GM12878 (cell line): ENCODE measurements around the gene FOXP4. TPM values are rescaled to one million over a fixed set of nuclear protein-coding genes. Genes with fewer than 3 reads are reported as not detected.

Experiments
- ATAC-seq: fragments of 200-7000 bp; cut with Tn5 transposase; 3 replicates; pipeline ENCODE4 v1.9.1; 2020; ENCODE audit warnings: mild to moderate bottlenecking, moderate library complexity
- BruUV-seq: library from RNA; stranded (reverse); fragments of 400-500 nt; replicated peaks from 2 replicates; lab custom pipeline; 2021; lab: Mats Ljungman, UMichigan
- CTCF ChIA-PET: fragments of 300-600 bp; sonication (Branson Sonifier 250); formaldehyde crosslinking; extraction: SDS; loops from one replicate; lab custom pipeline; 2021; ENCODE audit warnings: inconsistent platforms; lab: Yijun Ruan, JAX
- POLR2A ChIA-PET: fragments of 350-600 bp; formaldehyde crosslinking; extraction: SDS; loops from one replicate; lab custom pipeline; 2021; ENCODE audit warnings: inconsistent platforms; lab: Charles Lee
- RAD21 ChIA-PET: fragments of 300-600 bp; sonication (Branson Sonifier 250); formaldehyde crosslinking; loops from one replicate; lab custom pipeline; 2023; ENCODE audit warnings: antibody characterized with exemption; ENCODE audit not compliant: unreplicated experiment; lab: Charles Lee
- SMC1A ChIA-PET: fragments of 300-600 bp; sonication (Branson Sonifier 250); formaldehyde crosslinking; loops from one replicate; lab custom pipeline; 2023; ENCODE audit not compliant: unreplicated experiment, uncharacterized antibody; lab: Charles Lee
- DNase-seq: peaks from one replicate; pipeline ENCODE4 v3.0.0-alpha.2; 2011; ENCODE audit warnings: low read depth, low spot score
- FAIRE-seq: peaks from 3 replicates; lab custom pipeline; 2011; peaks lifted over from hg19 to GRCh38; lab: Jason Lieb, UNC
- H2AFZ ChIP-seq: 2 replicates; pipeline ENCODE4 v1.6.0; 2011; ENCODE audit warnings: low read depth, low read length, control low read depth; ENCODE audit not compliant: control insufficient read depth
- H3K27ac ChIP-seq: 2 replicates; pipeline ENCODE4 v1.5.1; 2011; ENCODE audit warnings: control low read depth; ENCODE audit not compliant: control insufficient read depth, insufficient read depth
- H3K27me3 ChIP-seq, 2 experiments: replicated peaks in 1 of 2; 2 replicates each; pipeline versions ENCODE4 v1.6.0 to v1.6.1; 2011; ENCODE audit warnings: low read length in 1 of 2; ENCODE audit not compliant: control insufficient read depth in 2 of 2, insufficient read depth in 2 of 2
- H3K36me3 ChIP-seq, 2 experiments: 2 replicates each; pipeline ENCODE4 v1.5.1; 2011; ENCODE audit warnings: low read length in 1 of 2; ENCODE audit not compliant: control insufficient read depth in 2 of 2, insufficient read depth in 2 of 2
- H3K4me1 ChIP-seq: 2 replicates; pipeline ENCODE4 v1.6.1; 2011; ENCODE audit warnings: mild to moderate bottlenecking, low read length, moderate library complexity, mixed read lengths; ENCODE audit not compliant: control insufficient read depth, insufficient read depth
- H3K4me2 ChIP-seq: 2 replicates; pipeline ENCODE4 v1.6.0; 2011; ENCODE audit warnings: control low read depth; ENCODE audit not compliant: control insufficient read depth, insufficient read depth
- H3K4me3 ChIP-seq: fragments of 200-600 bp; sonication (generic); 2 replicates; pipeline ENCODE4 v1.5.1; 2016
- H3K79me2 ChIP-seq: 2 replicates; pipeline ENCODE4 v1.6.0; 2011; ENCODE audit warnings: low read length; ENCODE audit not compliant: control insufficient read depth, insufficient read depth
- H3K9ac ChIP-seq: 2 replicates; pipeline ENCODE4 v1.8.0; 2011; ENCODE audit warnings: low read length, control low read depth, mixed read lengths; ENCODE audit not compliant: control insufficient read depth, insufficient read depth
- H3K9me3 ChIP-seq: replicated peaks from 3 replicates; pipeline ENCODE4 v1.5.1; 2011; ENCODE audit warnings: mild to moderate bottlenecking, low read length; ENCODE audit not compliant: control insufficient read depth, insufficient read depth
- H4K20me1 ChIP-seq: 2 replicates; pipeline ENCODE4 v1.6.0; 2011; ENCODE audit not compliant: control insufficient read depth, insufficient read depth
- ASH2L ChIP-seq: fragments of 300-600, 200-600 bp; sonication (generic); IDR thresholded peaks from 2 replicates; pipeline ENCODE4 v1.6.1; 2017; ENCODE audit warnings: low read depth, mild to moderate bottlenecking, borderline replicate concordance
- BCL3 ChIP-seq: IDR thresholded peaks from 2 replicates; pipeline ENCODE4 v1.6.1; 2011; ENCODE audit warnings: borderline replicate concordance, low read depth, mild to moderate bottlenecking, moderate library complexity, low read length; ENCODE audit not compliant: insufficient read depth, poor library complexity, severe bottlenecking
- ESRRA ChIP-seq: IDR thresholded peaks from 2 replicates; pipeline ENCODE4 v1.6.1; 2012; ENCODE audit warnings: mild to moderate bottlenecking, low read length, improper control_type of control experiment
- MEF2A ChIP-seq: IDR thresholded peaks from 2 replicates; pipeline ENCODE4 v1.6.1; 2011; ENCODE audit warnings: low read depth, mild to moderate bottlenecking, low read length, moderate library complexity; ENCODE audit not compliant: insufficient read depth
- MTA3 ChIP-seq: IDR thresholded peaks from 2 replicates; pipeline ENCODE4 v1.6.1; 2012; ENCODE audit warnings: low read length, inconsistent platforms, borderline replicate concordance
- NBN ChIP-seq: fragments of 450-650 bp; IDR thresholded peaks from 2 replicates; pipeline ENCODE4 v1.6.1; 2016
- NFYA ChIP-seq: IDR thresholded peaks from 2 replicates; pipeline ENCODE4 v1.6.1; 2011; ENCODE audit warnings: low read depth, mild to moderate bottlenecking, low read length, improper control_type of control experiment, borderline replicate concordance
- POLR2AphosphoS2 ChIP-seq: IDR thresholded peaks from 2 replicates; pipeline ENCODE4 v1.6.1; 2011; ENCODE audit warnings: low read depth, mild to moderate bottlenecking, low read length, improper control_type of control experiment, moderate library complexity
- YBX1 ChIP-seq: fragments of 450-650 bp; IDR thresholded peaks from 2 replicates; pipeline ENCODE4 v1.6.1; 2016; ENCODE audit warnings: antibody characterized with exemption
- ZNF207 ChIP-seq: fragments of 450-650 bp; IDR thresholded peaks from 2 replicates; pipeline ENCODE4 v1.6.1; 2014; ENCODE audit warnings: antibody characterized with exemption, mild to moderate bottlenecking, borderline replicate concordance
- ZNF622 ChIP-seq: fragments of 450-650 bp; IDR thresholded peaks from 2 replicates; pipeline ENCODE4 v1.6.1; 2017; ENCODE audit warnings: mild to moderate bottlenecking, inconsistent platforms
- WGBS: methylation state at CpG from one replicate; pipeline ENCODE4 v1.1.6; 2016; ENCODE audit warnings: low lambda C conversion rate; ENCODE audit not compliant: insufficient replicate concordance, insufficient coverage; ENCODE audit errors: missing lambda C conversion rate; 5-methylcytosine and 5-hydroxymethylcytosine counted together
- in situ Hi-C: fragments of 300-500 bp; cut with MboI; formaldehyde crosslinking; loops from 9 replicates; pipeline ENCODE4 v1.14.3; 2018; ENCODE audit warnings: mixed read lengths
- intact Hi-C: fragments of 100-400 bp; cut with micrococcal nuclease; formaldehyde crosslinking; loops from one replicate; pipeline ENCODE4 v1.14.2; 2022; ENCODE audit not compliant: unreplicated experiment
- polyA plus RNA-seq, 11 experiments: library from polyadenylated mRNA; depleted of rRNA in 4 of 11; unstranded in 6 of 11; stranded (reverse) in 5 of 11; fragments of >200 nt; fragmentation: Nextera tagmentation in 4 of 11; fragmentation: Illumina TruSeq in 1 of 11; extraction: Ambion mirVana in 4 of 11; extraction: Trizol in 1 of 11; gene quantifications; 1 replicate in 1 of 11; 2 replicates in 10 of 11; pipeline versions ENCODE4 v1.2.1 to v1.2.3, GENCODE V29; 2011 to 2016; ENCODE audit warnings: inconsistent platforms in 2 of 11, missing spikeins in 2 of 11, low read depth in 1 of 11
- total RNA-seq, 4 experiments: library from RNA; depleted of rRNA in 3 of 4; stranded (reverse); fragments of >200 nt in 3 of 4; fragmentation: Illumina TruSeq in 1 of 4; extraction: Trizol in 1 of 4; gene quantifications; 2 replicates each; pipeline versions ENCODE4 v1.2.1 to v1.2.3, GENCODE V29; 2013 to 2021

The FOXP4 gene
- total and polyA plus RNA-seq, 10 of the 15 experiments (the other 5 are each of a cell fraction or from before 2014, with no cell fraction given), result 0.31 to 46.1 (median 2.3) TPM

GRCh38 chr6:41577356-41578216 lies 31.4 kb downstream of the FOXP4 start:
- no peak overlapping the region for H2AFZ ChIP-seq

GRCh38 chr6:41578217-41579087 lies 32.3 kb downstream of the FOXP4 start:
- Histone ChIP-seq H3K4me1 (peaks cover 7% of the 10 kb centered on the region), H4K20me1 (0 out of 2 replicates have a peak, but pooled peaks cover 3% of the 10 kb centered on the region), H3K9ac (no peak overlapping the region), H3K79me2 (no peaks in the 10 kb centered on the region), H3K4me3 (no peak overlapping the region), H3K27ac (no peak overlapping the region), H3K4me2 (no peak overlapping the region), H2AFZ (no peak overlapping the region), H3K9me3 (no peaks in the 10 kb centered on the region), H3K36me3 (peaks cover 5 to 7% of the 10 kb centered on the region in 2 experiments; a peak in 3 of 4 replicates), H3K27me3 (no peaks in the 10 kb centered on the region)
- ChIA-PET SMC1A (interaction anchor here (0.7 to 2.1 kb wide), 4 partner anchors 26 to 116 kb away, joined by 3 to 6 read pairs (median 4); no protein-coding TSS in a partner anchor), RAD21 (interaction anchor here (1.3 kb wide), 1 partner anchor 115 kb away, joined by 3 read pairs; no protein-coding TSS in a partner anchor), CTCF (interaction anchor here (0.6 to 1.8 kb wide), 3 partner anchors 62 to 154 kb away, joined by 3 to 5 read pairs (median 3); no protein-coding TSS in a partner anchor), POLR2A (interaction anchor here (0.6 kb wide), 1 partner anchor 210 kb away, joined by 4 read pairs; no protein-coding TSS in a partner anchor)
- 94% methylated on average over 7 of the region's 10 CpGs for WGBS
- no peak for FAIRE-seq
- in situ Hi-C loops (no loop called here), intact Hi-C loops (no loop called here)
- BruUV-seq, result no TSS peak
- no peak for ATAC-seq
- no peak for DNase-seq
- no peak for TF ChIP-seq ZNF622
- no peak for TF ChIP-seq NBN
- TF ChIP-seq YBX1, result no peak
- TF ChIP-seq MTA3, result no peak
- no peak for TF ChIP-seq BCL3
- TF ChIP-seq ESRRA, result no peak
- TF ChIP-seq MEF2A, result no peak
- TF ChIP-seq NFYA, result no peak
- TF ChIP-seq ASH2L, result no peak
- no peak for TF ChIP-seq ZNF207

More at GRCh38 chr6:41577356-41578216, 31.4 kb downstream of the FOXP4 start:
- POLR2A ChIA-PET, result interaction anchor here (0.6 kb wide), 1 partner anchor 211 kb away, joined by 4 read pairs; no protein-coding TSS in a partner anchor
- Histone ChIP-seq H4K20me1 (0 out of 2 replicates have a peak, but pooled peaks cover 3% of the 10 kb centered on the region), H3K27me3 (no peaks in the 10 kb centered on the region), H3K79me2 (no peaks in the 10 kb centered on the region), H3K4me3 (no peak overlapping the region), H3K27ac (no peak overlapping the region), H3K36me3 (peaks cover 5 to 7% of the 10 kb centered on the region in 2 experiments; a peak in 3 of 4 replicates), H3K4me1 (peaks cover 10% of the 10 kb centered on the region), H3K4me2 (no peak overlapping the region), H3K9me3 (no peaks in the 10 kb centered on the region), H3K9ac (no peak overlapping the region)
- no TSS peak for BruUV-seq
- no peak for DNase-seq
- WGBS, result 48% methylated on average over 5 of the region's 5 CpGs
- no peak for ATAC-seq
- in situ Hi-C loops, result no loop called here
- RAD21 ChIA-PET, result no interaction called here
- FAIRE-seq, result no peak
- SMC1A ChIA-PET, result interaction anchor here (0.6 kb wide), 1 partner anchor 138 kb away, joined by 3 read pairs; no protein-coding TSS in a partner anchor
- no peak for TF ChIP-seq POLR2AphosphoS2
- CTCF ChIA-PET, result interaction anchor here (1.5 kb wide), 1 partner anchor 151 kb away, joined by 3 read pairs; no protein-coding TSS in a partner anchor
- intact Hi-C loops, result no loop called here
